Measurements from ENCODE around the gene CSHL1. TPM values are rescaled to one million over a fixed set of nuclear protein-coding genes. Genes with fewer than 3 reads are reported as not detected.

The CSHL1 gene
- total RNA-seq, 1 donor from 2014 or later = not detected

- TF ChIP-seq, protein P1, sequence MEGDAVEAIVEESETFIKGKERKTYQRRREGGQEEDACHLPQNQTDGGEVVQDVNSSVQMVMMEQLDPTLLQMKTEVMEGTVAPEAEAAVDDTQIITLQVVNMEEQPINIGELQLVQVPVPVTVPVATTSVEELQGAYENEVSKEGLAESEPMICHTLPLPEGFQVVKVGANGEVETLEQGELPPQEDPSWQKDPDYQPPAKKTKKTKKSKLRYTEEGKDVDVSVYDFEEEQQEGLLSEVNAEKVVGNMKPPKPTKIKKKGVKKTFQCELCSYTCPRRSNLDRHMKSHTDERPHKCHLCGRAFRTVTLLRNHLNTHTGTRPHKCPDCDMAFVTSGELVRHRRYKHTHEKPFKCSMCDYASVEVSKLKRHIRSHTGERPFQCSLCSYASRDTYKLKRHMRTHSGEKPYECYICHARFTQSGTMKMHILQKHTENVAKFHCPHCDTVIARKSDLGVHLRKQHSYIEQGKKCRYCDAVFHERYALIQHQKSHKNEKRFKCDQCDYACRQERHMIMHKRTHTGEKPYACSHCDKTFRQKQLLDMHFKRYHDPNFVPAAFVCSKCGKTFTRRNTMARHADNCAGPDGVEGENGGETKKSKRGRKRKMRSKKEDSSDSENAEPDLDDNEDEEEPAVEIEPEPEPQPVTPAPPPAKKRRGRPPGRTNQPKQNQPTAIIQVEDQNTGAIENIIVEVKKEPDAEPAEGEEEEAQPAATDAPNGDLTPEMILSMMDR (IDR thresholded peaks at IDR 0.05; ENCODE audit: insufficient read depth, low read depth, low read length) = no peak
- no peak for TF ChIP-seq EZH2 (IDR thresholded peaks at IDR 0.05; ENCODE audit: insufficient read depth, low read length)
- Mint-ChIP-seq H3K36me3 (ENCODE audit: low read depth, unreplicated experiment) (no peaks in the 10 kb centered on the region), H3K4me3 (ENCODE audit: unreplicated experiment) (no peak overlapping the region), H3K9me3 (ENCODE audit: unreplicated experiment) (no peaks in the 10 kb centered on the region), H3K27ac (ENCODE audit: unreplicated experiment) (no peak overlapping the region), H3K27me3 (ENCODE audit: low read depth, unreplicated experiment) (peaks cover 21% of the 10 kb centered on the region), H3K4me1 (ENCODE audit: low read depth, unreplicated experiment) (no peaks in the 10 kb centered on the region)
- H3K27me3 ChIP-seq (ENCODE audit: insufficient read depth, low read length) = peaks cover 5% of the 10 kb centered on the region
- DNase-seq (ENCODE audit: low read depth) = no peak
- no peak overlapping the region for H3K4me2 ChIP-seq (ENCODE audit: low read length)
- H3K79me2 ChIP-seq (ENCODE audit: insufficient read depth, low read length) = no peaks in the 10 kb centered on the region
- H3K4me1 ChIP-seq (ENCODE audit: insufficient read depth, low read length) = no peaks in the 10 kb centered on the region
- H3K9ac ChIP-seq (ENCODE audit: low read length) = no peak overlapping the region
- FAIRE-seq = no peak
- no peak overlapping the region for H3K4me3 ChIP-seq (ENCODE audit: insufficient read depth, low read depth, low read length)
- H3K9me3 ChIP-seq (ENCODE audit: insufficient read depth, low read depth, low read length) = no peaks in the 10 kb centered on the region
- H3K27ac ChIP-seq (ENCODE audit: low read depth, low read length) = no peak overlapping the region
- no peak overlapping the region for H2AFZ ChIP-seq (ENCODE audit: low read depth, low read length)
- H4K20me1 ChIP-seq (ENCODE audit: insufficient read depth, low read length) = no peaks in the 10 kb centered on the region
- H3K36me3 ChIP-seq (ENCODE audit: insufficient read depth, low read length) = no peaks in the 10 kb centered on the region
These were observed 23.4 kb upstream of the CSHL1 start for GRCh38 chr17:63934183-63935112.

DNA sequence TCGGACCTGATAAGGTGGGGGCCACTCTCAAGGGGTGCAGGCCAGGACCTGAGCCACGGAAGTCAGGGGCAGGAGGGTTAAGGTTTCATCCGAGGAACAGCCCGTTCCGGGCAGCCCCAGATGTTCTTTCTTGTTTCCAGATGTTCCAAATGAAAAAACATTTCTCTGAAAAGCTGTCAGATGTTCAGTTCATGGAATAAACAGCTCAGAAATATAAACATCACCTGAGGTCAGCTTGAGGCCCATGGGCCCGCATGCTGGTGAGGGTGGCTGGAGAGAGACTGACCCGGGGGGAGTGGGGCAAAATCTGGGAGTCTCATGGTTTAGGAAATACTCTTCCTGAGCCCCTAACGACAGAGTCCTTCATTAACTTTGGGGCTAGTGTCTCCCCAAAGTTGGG lies 22.5 kb upstream of the CSHL1 start:
- Histone ChIP-seq H3K36me3 (ENCODE audit: insufficient read depth, low read length) (no peaks in the 10 kb centered on the region), H3K4me3 (ENCODE audit: insufficient read depth, low read depth, low read length) (no peak overlapping the region), H4K20me1 (ENCODE audit: insufficient read depth, low read length) (no peaks in the 10 kb centered on the region), H3K4me2 (ENCODE audit: low read length) (no peak overlapping the region), H2AFZ (ENCODE audit: low read depth, low read length) (no peak overlapping the region), H3K9ac (ENCODE audit: low read length) (no peak overlapping the region), H3K79me2 (ENCODE audit: insufficient read depth, low read length) (no peaks in the 10 kb centered on the region), H3K27ac (ENCODE audit: low read depth, low read length) (no peak overlapping the region), H3K4me1 (ENCODE audit: insufficient read depth, low read length) (no peaks in the 10 kb centered on the region), H3K27me3 (ENCODE audit: insufficient read depth, low read length) (peaks cover 5% of the 10 kb centered on the region), H3K9me3 (ENCODE audit: insufficient read depth, low read depth, low read length) (no peaks in the 10 kb centered on the region)
- peaks cover 17% of the 10 kb centered on the region for H3K27me3 Mint-ChIP-seq (ENCODE audit: low read depth, unreplicated experiment)
- H3K36me3 Mint-ChIP-seq (ENCODE audit: low read depth, unreplicated experiment) = no peaks in the 10 kb centered on the region
- no peaks in the 10 kb centered on the region for H3K4me1 Mint-ChIP-seq (ENCODE audit: low read depth, unreplicated experiment)
- no peak overlapping the region for H3K27ac Mint-ChIP-seq (ENCODE audit: unreplicated experiment)
- no peak overlapping the region for H3K4me3 Mint-ChIP-seq (ENCODE audit: unreplicated experiment)
- FAIRE-seq (no peak), DNase-seq (ENCODE audit: low read depth) (no peak)
- TF ChIP-seq, protein P1 (IDR thresholded peaks at IDR 0.05; ENCODE audit: insufficient read depth, low read depth, low read length) = no peak
- no peak for TF ChIP-seq EZH2 (IDR thresholded peaks at IDR 0.05; ENCODE audit: insufficient read depth, low read length)
- no peaks in the 10 kb centered on the region for H3K9me3 Mint-ChIP-seq (ENCODE audit: unreplicated experiment)

DNA sequence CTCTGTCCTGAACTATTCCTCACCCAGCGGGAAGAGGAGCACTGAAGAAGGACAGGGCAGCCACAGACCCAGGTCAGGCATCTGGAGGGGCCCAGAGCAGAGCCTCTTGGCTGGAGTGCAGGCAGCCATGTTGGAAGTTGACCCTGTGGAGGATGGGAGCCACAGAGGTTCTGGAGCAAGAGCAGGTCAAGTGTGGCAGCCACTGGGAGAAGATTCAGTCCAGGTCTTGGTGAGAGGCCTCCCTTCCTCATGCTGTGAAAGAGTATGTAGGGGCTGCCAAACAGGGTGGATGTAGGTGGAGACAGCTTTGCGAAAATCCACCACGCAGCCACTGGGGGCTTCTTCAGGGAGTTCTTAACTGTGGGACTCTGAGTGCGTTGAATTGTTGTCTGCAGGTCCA lies 21.7 kb upstream of the CSHL1 start:
- Histone ChIP-seq H2AFZ (ENCODE audit: low read depth, low read length) (no peak overlapping the region), H3K4me3 (ENCODE audit: insufficient read depth, low read depth, low read length) (no peak overlapping the region), H3K4me1 (ENCODE audit: insufficient read depth, low read length) (no peaks in the 10 kb centered on the region), H3K36me3 (ENCODE audit: insufficient read depth, low read length) (no peaks in the 10 kb centered on the region), H3K9ac (ENCODE audit: low read length) (no peak overlapping the region), H3K9me3 (ENCODE audit: insufficient read depth, low read depth, low read length) (no peaks in the 10 kb centered on the region), H4K20me1 (ENCODE audit: insufficient read depth, low read length) (no peaks in the 10 kb centered on the region), H3K27ac (ENCODE audit: low read depth, low read length) (no peak overlapping the region), H3K27me3 (ENCODE audit: insufficient read depth, low read length) (peaks cover 5% of the 10 kb centered on the region), H3K79me2 (ENCODE audit: insufficient read depth, low read length) (no peaks in the 10 kb centered on the region), H3K4me2 (ENCODE audit: low read length) (no peak overlapping the region)
- H3K9me3 Mint-ChIP-seq (ENCODE audit: unreplicated experiment) = no peaks in the 10 kb centered on the region
- H3K36me3 Mint-ChIP-seq (ENCODE audit: low read depth, unreplicated experiment) = no peaks in the 10 kb centered on the region
- TF ChIP-seq, protein P1 (IDR thresholded peaks at IDR 0.05; ENCODE audit: insufficient read depth, low read depth, low read length) = no peak
- TF ChIP-seq EZH2 (IDR thresholded peaks at IDR 0.05; ENCODE audit: insufficient read depth, low read length) = no peak
- H3K27me3 Mint-ChIP-seq (ENCODE audit: low read depth, unreplicated experiment) = peaks cover 17% of the 10 kb centered on the region
- no peak for FAIRE-seq
- DNase-seq (ENCODE audit: low read depth) = no peak
- no peak overlapping the region for H3K27ac Mint-ChIP-seq (ENCODE audit: unreplicated experiment)
- H3K4me3 Mint-ChIP-seq (ENCODE audit: unreplicated experiment) = no peak overlapping the region
- H3K4me1 Mint-ChIP-seq (ENCODE audit: low read depth, unreplicated experiment) = no peaks in the 10 kb centered on the region
